ENCODE results near the gene SEZ6. TPM values are rescaled to one million over a fixed set of nuclear protein-coding genes. Genes with fewer than 3 reads are reported as not detected.

The SEZ6 gene
- total RNA-seq, 1 experiment from 2014 or later = not detected

DNA sequence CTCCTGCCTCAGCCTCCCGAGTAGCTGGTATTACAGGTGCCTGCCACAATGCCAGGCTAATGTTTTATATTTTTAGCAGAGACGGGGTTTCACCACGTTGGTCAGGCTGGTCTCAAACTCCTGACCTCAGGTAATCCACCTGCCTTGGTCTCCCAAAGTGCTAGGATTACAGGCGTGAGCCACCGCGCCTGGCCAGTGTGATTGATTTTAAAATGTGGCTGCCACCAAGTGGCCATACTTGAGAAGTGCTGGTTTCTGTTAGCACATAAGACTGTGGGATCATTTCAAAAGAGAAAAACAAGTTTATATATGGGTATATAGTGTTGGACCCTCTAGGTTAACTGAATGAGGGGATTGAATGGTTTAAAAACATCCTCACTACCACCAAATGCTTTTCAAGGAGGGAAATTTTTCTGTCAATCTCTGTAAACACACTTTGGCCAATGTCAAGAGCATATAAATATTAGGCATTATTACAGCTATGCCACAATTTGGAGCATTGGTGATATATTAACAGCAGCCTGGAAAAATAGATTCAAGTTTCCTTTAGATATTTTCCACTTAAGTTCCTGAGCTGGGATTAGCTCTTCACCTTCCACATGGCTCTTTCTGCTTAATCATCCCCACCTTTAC, 89.4 kb downstream of the SEZ6 start:
- no peak overlapping the region for H3K4me2 ChIP-seq
- intact Hi-C loops (cut with micrococcal nuclease; ENCODE audit: unreplicated experiment) = no loop called here
- no peaks in the 10 kb centered on the region for H3K9me2 ChIP-seq (ENCODE audit: insufficient read depth)
- no TSS peak for BruUV-seq (replicated peaks)
- peaks cover under 1% of the 10 kb centered on the region; the same call in 1 of the 2 replicates for H3K79me2 ChIP-seq (ENCODE audit: low read depth)
- H3K4me1 ChIP-seq (replicated peaks; ENCODE audit: insufficient read depth) = no peaks in the 10 kb centered on the region
- no peaks in the 10 kb centered on the region for H3K27me3 ChIP-seq (ENCODE audit: insufficient read depth, low read depth)
- no peak overlapping the region for H2AFZ ChIP-seq
- DNase-seq = peak in 1 of 2 experiments; percentile 16
- TF ChIP-seq EZH2 (IDR thresholded peaks at IDR 0.05; ENCODE audit: low read depth) = no peak
- TF ChIP-seq, protein P1, sequence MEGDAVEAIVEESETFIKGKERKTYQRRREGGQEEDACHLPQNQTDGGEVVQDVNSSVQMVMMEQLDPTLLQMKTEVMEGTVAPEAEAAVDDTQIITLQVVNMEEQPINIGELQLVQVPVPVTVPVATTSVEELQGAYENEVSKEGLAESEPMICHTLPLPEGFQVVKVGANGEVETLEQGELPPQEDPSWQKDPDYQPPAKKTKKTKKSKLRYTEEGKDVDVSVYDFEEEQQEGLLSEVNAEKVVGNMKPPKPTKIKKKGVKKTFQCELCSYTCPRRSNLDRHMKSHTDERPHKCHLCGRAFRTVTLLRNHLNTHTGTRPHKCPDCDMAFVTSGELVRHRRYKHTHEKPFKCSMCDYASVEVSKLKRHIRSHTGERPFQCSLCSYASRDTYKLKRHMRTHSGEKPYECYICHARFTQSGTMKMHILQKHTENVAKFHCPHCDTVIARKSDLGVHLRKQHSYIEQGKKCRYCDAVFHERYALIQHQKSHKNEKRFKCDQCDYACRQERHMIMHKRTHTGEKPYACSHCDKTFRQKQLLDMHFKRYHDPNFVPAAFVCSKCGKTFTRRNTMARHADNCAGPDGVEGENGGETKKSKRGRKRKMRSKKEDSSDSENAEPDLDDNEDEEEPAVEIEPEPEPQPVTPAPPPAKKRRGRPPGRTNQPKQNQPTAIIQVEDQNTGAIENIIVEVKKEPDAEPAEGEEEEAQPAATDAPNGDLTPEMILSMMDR (conservative IDR thresholded peaks at IDR 0.05) = peak; percentile 77
- ChIA-PET CTCF (interaction anchor here (1.0 to 1.3 kb wide), 2 partner anchors 190 to 201 kb away, joined by 3 to 4 read pairs; no protein-coding TSS in a partner anchor), POLR2A (ENCODE audit: unreplicated experiment) (no interaction called here)
- H3K36me3 ChIP-seq (ENCODE audit: low read depth) = peaks cover 84% of the 10 kb centered on the region
- no peak overlapping the region for H3K27ac ChIP-seq
- no peaks in the 10 kb centered on the region for H3K9me3 ChIP-seq (ENCODE audit: insufficient read depth, low read depth)
- H3F3A ChIP-seq (ENCODE audit: insufficient read depth, low read depth) = peaks cover 45% of the 10 kb centered on the region; the same call in 1 of the 2 replicates
- H3K4me3 ChIP-seq = no peak overlapping the region
- H4K20me1 ChIP-seq (ENCODE audit: insufficient read depth) = peaks cover 9% of the 10 kb centered on the region; the same call in 1 of the 2 replicates

DNA sequence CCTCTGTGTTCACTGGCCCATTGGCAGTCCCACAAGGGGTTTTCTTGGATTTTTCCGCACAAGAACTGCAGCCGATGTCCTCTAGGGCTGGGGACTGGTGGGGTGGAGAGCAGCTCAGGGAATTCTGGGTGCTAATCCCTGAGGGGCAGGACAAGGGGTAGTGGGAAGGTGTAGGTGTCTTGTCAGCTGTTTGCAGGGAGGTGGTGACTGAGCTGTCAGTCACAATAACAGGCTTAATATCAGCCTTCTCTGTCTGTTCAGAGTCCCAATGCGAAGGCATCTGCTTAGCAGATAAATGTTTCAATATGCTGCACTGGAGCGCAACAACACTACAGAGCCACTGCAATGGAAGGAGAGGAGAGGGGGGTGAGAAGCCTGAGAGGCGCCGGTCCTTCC, 92.9 kb downstream of the SEZ6 start:
- ChIA-PET CTCF (no interaction called here), POLR2A (ENCODE audit: unreplicated experiment) (interaction anchor here (0.6 kb wide), 1 partner anchor 193 kb away, joined by 4 read pairs; the partner anchor contains the start of gene RPL23A)
- Histone ChIP-seq H3K79me2 (ENCODE audit: low read depth) (no peaks in the 10 kb centered on the region), H3K4me1 (replicated peaks; ENCODE audit: insufficient read depth) (no peaks in the 10 kb centered on the region), H3K4me2 (no peak overlapping the region), H3F3A (ENCODE audit: insufficient read depth, low read depth) (peaks cover 37% of the 10 kb centered on the region; the same call in 1 of the 2 replicates), H3K27me3 (ENCODE audit: insufficient read depth, low read depth) (no peaks in the 10 kb centered on the region), H3K27ac (no peak overlapping the region), H3K4me3 (no peak overlapping the region), H2AFZ (no peak overlapping the region), H3K36me3 (ENCODE audit: low read depth) (peaks cover 66% of the 10 kb centered on the region), H3K9me3 (ENCODE audit: insufficient read depth, low read depth) (no peaks in the 10 kb centered on the region), H3K9me2 (ENCODE audit: insufficient read depth) (no peaks in the 10 kb centered on the region), H4K20me1 (ENCODE audit: insufficient read depth) (no peaks in the 10 kb centered on the region)
- TF ChIP-seq EZH2 (IDR thresholded peaks at IDR 0.05; ENCODE audit: low read depth) = no peak
- TF ChIP-seq, protein P1 (conservative IDR thresholded peaks at IDR 0.05) = no peak
- no peak for DNase-seq
- no TSS peak for BruUV-seq (replicated peaks)
- intact Hi-C loops (cut with micrococcal nuclease; ENCODE audit: unreplicated experiment) = no loop called here

DNA sequence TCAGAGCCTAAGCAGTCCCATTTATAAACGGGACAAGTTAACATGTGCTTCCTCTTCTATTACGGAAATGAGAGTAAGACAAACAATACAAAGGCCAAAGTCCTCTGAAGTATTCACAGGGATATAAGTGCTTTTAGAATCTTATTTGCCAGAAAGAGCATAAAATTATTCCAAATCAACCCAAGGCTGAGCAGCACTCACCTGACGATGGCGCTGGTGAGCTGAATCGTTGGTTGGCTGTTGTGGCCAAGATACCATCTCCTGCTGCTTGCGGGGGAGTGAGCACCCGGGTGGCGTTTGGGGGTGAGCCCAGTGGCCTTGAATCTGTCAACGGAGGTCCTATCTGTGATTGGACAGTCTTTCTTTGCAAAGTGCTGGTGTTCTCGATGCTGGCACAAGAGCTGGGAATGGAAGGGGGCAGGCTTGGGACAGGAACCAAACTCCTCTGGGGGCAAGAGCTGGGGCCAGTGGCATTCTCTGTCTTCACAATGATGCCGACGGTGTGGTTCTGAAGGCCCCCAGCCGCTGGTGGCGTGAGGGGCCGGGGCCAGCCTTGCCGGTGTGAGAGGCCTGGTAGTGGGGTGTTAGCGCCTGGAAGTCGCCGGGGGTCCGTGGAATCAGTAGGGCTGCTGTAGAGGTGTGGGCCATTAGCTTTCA, 93.4 kb downstream of the SEZ6 start:
- H3K4me2 ChIP-seq = no peak overlapping the region
- no peaks in the 10 kb centered on the region for H3K9me2 ChIP-seq (ENCODE audit: insufficient read depth)
- ChIA-PET CTCF (no interaction called here), POLR2A (ENCODE audit: unreplicated experiment) (interaction anchor here (0.6 kb wide), 1 partner anchor 193 kb away, joined by 4 read pairs; the partner anchor contains the start of gene RPL23A)
- no TSS peak for BruUV-seq (replicated peaks)
- no peaks in the 10 kb centered on the region for H3K79me2 ChIP-seq (ENCODE audit: low read depth)
- H4K20me1 ChIP-seq (ENCODE audit: insufficient read depth) = no peaks in the 10 kb centered on the region
- no peak overlapping the region for H3K4me3 ChIP-seq
- no peak overlapping the region for H2AFZ ChIP-seq
- no peak overlapping the region for H3K27ac ChIP-seq
- no peaks in the 10 kb centered on the region for H3K27me3 ChIP-seq (ENCODE audit: insufficient read depth, low read depth)
- DNase-seq = no peak
- intact Hi-C loops (cut with micrococcal nuclease; ENCODE audit: unreplicated experiment) = no loop called here
- TF ChIP-seq EZH2 (IDR thresholded peaks at IDR 0.05; ENCODE audit: low read depth) = no peak
- TF ChIP-seq, protein P1 (conservative IDR thresholded peaks at IDR 0.05) = no peak; the same call in 1 of the 2 replicates
- no peaks in the 10 kb centered on the region for H3K9me3 ChIP-seq (ENCODE audit: insufficient read depth, low read depth)
- H3F3A ChIP-seq (ENCODE audit: insufficient read depth, low read depth) = peaks cover 39% of the 10 kb centered on the region; the same call in 1 of the 2 replicates
- H3K4me1 ChIP-seq (replicated peaks; ENCODE audit: insufficient read depth) = no peaks in the 10 kb centered on the region
- H3K36me3 ChIP-seq (ENCODE audit: low read depth) = peaks cover 61% of the 10 kb centered on the region

Data from PC-9 (cell line).